RWPE2 (cell line): ENCODE measurements around the gene BRICD5.

Experiments used
- ATAC-seq: fragments of 200-7000 bp; cut with Tn5 transposase; 3 replicates; pipeline ENCODE4 v1.9.1; 2021; ENCODE audit warnings: low read depth
- DNase-seq: peaks from one replicate; pipeline ENCODE4 v3.0.0-alpha.2; 2020; ENCODE audit warnings: low spot score
- H3K27ac ChIP-seq: fragments of 450-650 bp; 2 replicates; pipeline ENCODE4 v1.5.1; 2017; ENCODE audit warnings: mild to moderate bottlenecking; ENCODE audit not compliant: poor library complexity, severe bottlenecking
- H3K27me3 ChIP-seq: fragments of 250-450 bp; sonication (Bioruptor Pico); 2 replicates; pipeline ENCODE4 v1.5.1; 2021; ENCODE audit warnings: mild to moderate bottlenecking, moderate library complexity; ENCODE audit not compliant: insufficient read depth, poor library complexity, severe bottlenecking
- H3K36me3 ChIP-seq: fragments of 250-450 bp; sonication (Bioruptor Pico); 2 replicates; pipeline ENCODE4 v1.5.1; 2020; ENCODE audit warnings: low read depth, mild to moderate bottlenecking, moderate library complexity
- H3K4me1 ChIP-seq: fragments of 250-450 bp; sonication (Bioruptor Pico); 2 replicates; pipeline ENCODE4 v1.5.1; 2021; ENCODE audit warnings: mild to moderate bottlenecking, moderate library complexity; ENCODE audit not compliant: insufficient read depth, poor library complexity, severe bottlenecking
- H3K4me3 ChIP-seq: fragments of 250-450 bp; sonication (Bioruptor Pico); 2 replicates; pipeline ENCODE4 v1.5.1; 2021; ENCODE audit warnings: mild to moderate bottlenecking, moderate library complexity; ENCODE audit not compliant: severe bottlenecking
- H3K9me3 ChIP-seq: fragments of 250-450 bp; sonication (Bioruptor Pico); 2 replicates; pipeline ENCODE4 v1.5.1; 2021; ENCODE audit warnings: mild to moderate bottlenecking, moderate library complexity; ENCODE audit not compliant: severe bottlenecking
- CTCF ChIP-seq: fragments of 450-650 bp; IDR thresholded peaks from one replicate; pipeline ENCODE4 v1.5.1; 2017; ENCODE audit warnings: mild to moderate bottlenecking, moderate library complexity; ENCODE audit not compliant: poor library complexity, severe bottlenecking

The BRICD5 gene

GRCh38 chr16:2199621-2200139 lies 11.0 kb downstream of the BRICD5 start:
- peaks cover 9% of the 10 kb centered on the region for H3K27me3 ChIP-seq

GRCh38 chr16:2199095-2199494 lies 11.6 kb downstream of the BRICD5 start:
- DNase-seq (no peak), ATAC-seq (no peak)
- no peak for TF ChIP-seq CTCF
- Histone ChIP-seq H3K4me3 (no peak overlapping the region), H3K27me3 (peaks cover 9% of the 10 kb centered on the region), H3K36me3 (no peaks in the 10 kb centered on the region), H3K4me1 (no peaks in the 10 kb centered on the region), H3K9me3 (no peaks in the 10 kb centered on the region), H3K27ac (no peak overlapping the region)

More at GRCh38 chr16:2199621-2200139, 11.0 kb downstream of the BRICD5 start:
- H3K9me3 ChIP-seq, result no peaks in the 10 kb centered on the region
- H3K27ac ChIP-seq, result no peak overlapping the region
- no peak overlapping the region for H3K4me3 ChIP-seq
- DNase-seq (peak; percentile 55), ATAC-seq (no peak)
- no peak for TF ChIP-seq CTCF
- H3K4me1 ChIP-seq, result no peaks in the 10 kb centered on the region
- no peaks in the 10 kb centered on the region for H3K36me3 ChIP-seq

- DNase-seq, result no peak
- Histone ChIP-seq H3K36me3 (no peaks in the 10 kb centered on the region), H3K27ac (no peak overlapping the region), H3K4me1 (no peaks in the 10 kb centered on the region), H3K4me3 (no peak overlapping the region), H3K27me3 (peaks cover 9% of the 10 kb centered on the region), H3K9me3 (no peaks in the 10 kb centered on the region)
- no peak for TF ChIP-seq CTCF
- ATAC-seq, result no peak
Observed at GRCh38 chr16:2198283-2198682, 12.4 kb downstream of the BRICD5 start.

- no peaks in the 10 kb centered on the region for H3K36me3 ChIP-seq
- DNase-seq (no peak), ATAC-seq (no peak)
- TF ChIP-seq CTCF, result no peak
- no peak overlapping the region for H3K4me3 ChIP-seq
- H3K4me1 ChIP-seq, result no peaks in the 10 kb centered on the region
- H3K9me3 ChIP-seq, result no peaks in the 10 kb centered on the region
- H3K27ac ChIP-seq, result no peak overlapping the region
- peaks cover 9% of the 10 kb centered on the region for H3K27me3 ChIP-seq
Observed at GRCh38 chr16:2197765-2198164, 12.9 kb downstream of the BRICD5 start.

GRCh38 chr16:2196981-2197511 lies 13.6 kb downstream of the BRICD5 start:
- Histone ChIP-seq H3K4me1 (no peaks in the 10 kb centered on the region), H3K27ac (no peak overlapping the region), H3K36me3 (no peaks in the 10 kb centered on the region), H3K4me3 (peak overlapping the region; percentile 20), H3K9me3 (no peaks in the 10 kb centered on the region), H3K27me3 (peaks cover 9% of the 10 kb centered on the region)
- TF ChIP-seq CTCF, result no peak
- DNase-seq, result no peak
- no peak for ATAC-seq
